Measurements from ENCODE around the gene C1QTNF1.
"Not testable (repeated sequence)": the region's sequence is repeated elsewhere in the genome, so short reads cannot be mapped to it uniquely, and the experiment has no call there.

C1QTNF1 gene

GRCh38 chr17:79022507-79022991, 1.4 kb upstream of the C1QTNF1 start:
- no peak for DNase-seq (ENCODE audit: low read depth in 1 of 2, low spot score in 1 of 2)

GRCh38 chr17:79023180-79023705, 726 bp upstream of the C1QTNF1 start:
- DNase-seq (ENCODE audit: low read depth in 1 of 2, low spot score in 1 of 2): no peak

- DNase-seq (ENCODE audit: low read depth in 1 of 2, low spot score in 1 of 2): no peak
These were observed 1.1 kb downstream of the C1QTNF1 start for GRCh38 chr17:79024901-79025737.

GRCh38 chr17:79026376-79027273, 2.7 kb downstream of the C1QTNF1 start:
- DNase-seq (ENCODE audit: low read depth in 1 of 2, low spot score in 1 of 2): no peak

GRCh38 chr17:79027274-79027924, 3.4 kb downstream of the C1QTNF1 start:
- no peak for DNase-seq (ENCODE audit: low read depth in 1 of 2, low spot score in 1 of 2)

- DNase-seq (ENCODE audit: low read depth in 1 of 2, low spot score in 1 of 2): no peak
These were observed 4.0 kb downstream of the C1QTNF1 start for GRCh38 chr17:79027925-79028491.

- DNase-seq (ENCODE audit: low read depth in 1 of 2, low spot score in 1 of 2): no peak
These were observed 4.7 kb downstream of the C1QTNF1 start for GRCh38 chr17:79028496-79029326.

- DNase-seq (ENCODE audit: low read depth in 1 of 2, low spot score in 1 of 2): no peak
These were observed 5.5 kb downstream of the C1QTNF1 start for GRCh38 chr17:79029327-79030009.

GRCh38 chr17:79030636-79031035, 6.7 kb downstream of the C1QTNF1 start:
- not testable (repeated sequence) for DNase-seq (ENCODE audit: low read depth in 1 of 2, low spot score in 1 of 2)

GRCh38 chr17:79031996-79032875, 8.3 kb downstream of the C1QTNF1 start:
- DNase-seq (ENCODE audit: low read depth in 1 of 2, low spot score in 1 of 2): no peak

- DNase-seq (ENCODE audit: low read depth in 1 of 2, low spot score in 1 of 2): no peak
These were observed 9.2 kb downstream of the C1QTNF1 start for GRCh38 chr17:79033046-79033616.

GRCh38 chr17:79033741-79034501, 10.0 kb downstream of the C1QTNF1 start:
- no peak for DNase-seq (ENCODE audit: low read depth in 1 of 2, low spot score in 1 of 2)

- DNase-seq (ENCODE audit: low read depth in 1 of 2, low spot score in 1 of 2): no peak
These were observed 11.0 kb downstream of the C1QTNF1 start for GRCh38 chr17:79034931-79035485.

- DNase-seq (ENCODE audit: low read depth in 1 of 2, low spot score in 1 of 2): no peak
These were observed 11.7 kb downstream of the C1QTNF1 start for GRCh38 chr17:79035686-79036085.

- no peak for DNase-seq (ENCODE audit: low read depth in 1 of 2, low spot score in 1 of 2)
These were observed 12.2 kb downstream of the C1QTNF1 start for GRCh38 chr17:79036181-79036580.

- no peak for DNase-seq (ENCODE audit: low read depth in 1 of 2, low spot score in 1 of 2)
These were observed 12.6 kb downstream of the C1QTNF1 start for GRCh38 chr17:79036596-79036995.

GRCh38 chr17:79038545-79039135, 14.7 kb downstream of the C1QTNF1 start:
- DNase-seq (ENCODE audit: low read depth in 1 of 2, low spot score in 1 of 2): no peak

Measured in activated T-helper 1 cell treated with anti-CD3 and anti-CD28 coated beads, Interleukin-2, amount 50 U/mL, for 16 hours (primary cell).